Hepatocyte (in vitro differentiated cells): ENCODE measurements around the gene IPPK. TPM values are rescaled to one million over a fixed set of nuclear protein-coding genes. Genes with fewer than 3 reads are reported as not detected.

Source experiments
- DNase-seq: peaks from one replicate; pipeline ENCODE4 v3.0.0-alpha.2; 2016; ENCODE audit warnings: low spot score
- H2AFZ ChIP-seq: fragments of 200-600 bp; sonication (generic); 2 replicates; pipeline ENCODE4 v1.6.0; 2016; ENCODE audit warnings: antibody characterized with exemption, mild to moderate bottlenecking
- H3K27ac ChIP-seq: fragments of 200-600 bp; sonication (generic); 2 replicates; pipeline ENCODE4 v1.5.1; 2016; ENCODE audit warnings: mild to moderate bottlenecking
- H3K27me3 ChIP-seq: fragments of 200-600 bp; sonication (generic); 2 replicates; pipeline ENCODE4 v1.6.1; 2016
- H3K36me3 ChIP-seq: fragments of 200-600 bp; sonication (generic); replicated peaks from 2 replicates; pipeline ENCODE4 v1.5.1; 2016; ENCODE audit warnings: low read depth; ENCODE audit not compliant: insufficient read depth
- H3K4me1 ChIP-seq: fragments of 200-600 bp; sonication (generic); 2 replicates; pipeline ENCODE4 v1.5.1; 2016; ENCODE audit warnings: mild to moderate bottlenecking, moderate library complexity; ENCODE audit not compliant: insufficient read depth
- H3K4me2 ChIP-seq: fragments of 200-600 bp; sonication (generic); 2 replicates; pipeline ENCODE4 v1.6.0; 2016
- H3K4me3 ChIP-seq: fragments of 200-600 bp; sonication (generic); 2 replicates; pipeline ENCODE4 v1.5.1; 2016; ENCODE audit warnings: mild to moderate bottlenecking
- H3K79me2 ChIP-seq: fragments of 200-600 bp; sonication (generic); 2 replicates; pipeline ENCODE4 v1.6.0; 2017; ENCODE audit warnings: mild to moderate bottlenecking
- H3K9me2 ChIP-seq: fragments of 200-600 bp; sonication (generic); replicated peaks from 2 replicates; pipeline ENCODE4 v1.6.0; 2017; ENCODE audit warnings: mild to moderate bottlenecking; ENCODE audit not compliant: insufficient read depth
- H3K9me3 ChIP-seq: fragments of 200-600 bp; sonication (generic); 2 replicates; pipeline ENCODE4 v1.5.1; 2016; ENCODE audit warnings: low read depth, mild to moderate bottlenecking
- H4K20me1 ChIP-seq: fragments of 200-600 bp; sonication (generic); 2 replicates; pipeline ENCODE4 v1.6.0; 2016; ENCODE audit warnings: mild to moderate bottlenecking; ENCODE audit not compliant: insufficient read depth, poor library complexity, severe bottlenecking
- EZH2 ChIP-seq: fragments of 200-600 bp; sonication (generic); IDR thresholded peaks from 2 replicates; pipeline ENCODE4 v1.6.1; 2016; ENCODE audit warnings: antibody characterized with exemption, mild to moderate bottlenecking, borderline replicate concordance
- EZH2phosphoT487 ChIP-seq: fragments of 200-600 bp; sonication (generic); IDR thresholded peaks from one replicate; pipeline ENCODE4 v1.6.1; 2018; ENCODE audit warnings: antibody characterized with exemption, mild to moderate bottlenecking, low read depth, moderate library complexity; ENCODE audit not compliant: unreplicated experiment, severe bottlenecking
- WGBS: methylation state at CpG from one replicate; pipeline ENCODE4 v1.1.6; 2016; ENCODE audit warnings: low lambda C conversion rate; ENCODE audit errors: missing lambda C conversion rate; 5-methylcytosine and 5-hydroxymethylcytosine counted together
- polyA plus RNA-seq: library from polyadenylated mRNA; unstranded; fragments of >200 nt; fragmentation: Nextera tagmentation; extraction: Ambion mirVana; gene quantifications from 2 replicates; pipeline ENCODE4 v1.2.1, GENCODE V29; 2016
- total RNA-seq: library from RNA; depleted of rRNA; stranded (reverse); fragments of >200 nt; gene quantifications from 2 replicates; pipeline ENCODE4 v1.2.3, GENCODE V29; 2014
- TF ChIP-seq, protein P1 (sequence below): fragments of 200-600 bp; sonication (generic); IDR thresholded peaks from 2 replicates; pipeline ENCODE4 v1.5.1; 2016; ENCODE audit warnings: antibody characterized with exemption, mild to moderate bottlenecking; ENCODE audit not compliant: poor library complexity

The IPPK gene
- total and polyA plus RNA-seq, 2 experiments from 2014 or later: 8.5 to 15.6 TPM

DNA sequence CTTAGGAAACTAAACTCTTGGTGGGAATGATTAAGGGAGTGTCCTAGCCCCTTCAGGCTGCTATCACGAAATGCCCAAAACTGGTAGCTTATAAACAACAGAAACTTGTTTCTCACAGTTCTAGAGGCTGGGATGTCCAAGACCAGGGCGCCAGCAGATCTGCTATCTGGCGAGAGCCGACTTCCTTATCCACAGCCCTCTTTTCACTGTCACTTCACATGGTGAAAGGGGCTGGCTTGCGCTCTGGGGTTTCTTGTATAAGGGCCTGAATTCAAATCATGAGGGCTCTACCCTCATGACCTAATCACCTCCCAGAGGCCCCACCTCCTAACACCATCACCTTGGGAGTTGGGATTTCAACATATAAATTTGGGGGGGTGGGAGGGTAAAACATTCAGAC is 49.1 kb downstream of the IPPK start:
- Histone ChIP-seq H3K27ac (no peak overlapping the region), H2AFZ (no peak overlapping the region), H3K4me3 (no peak overlapping the region), H3K36me3 (no peaks in the 10 kb centered on the region), H3K9me2 (no peaks in the 10 kb centered on the region), H3K9me3 (no peaks in the 10 kb centered on the region), H4K20me1 (no peaks in the 10 kb centered on the region), H3K4me2 (no peak overlapping the region), H3K4me1 (peaks cover 4% of the 10 kb centered on the region), H3K27me3 (no peaks in the 10 kb centered on the region), H3K79me2 (no peaks in the 10 kb centered on the region)
- no peak for DNase-seq
- WGBS: 95% methylated on average over 5 of the region's 5 CpGs
- TF ChIP-seq EZH2phosphoT487 (no peak), EZH2 (no peak)
- TF ChIP-seq, protein P1, sequence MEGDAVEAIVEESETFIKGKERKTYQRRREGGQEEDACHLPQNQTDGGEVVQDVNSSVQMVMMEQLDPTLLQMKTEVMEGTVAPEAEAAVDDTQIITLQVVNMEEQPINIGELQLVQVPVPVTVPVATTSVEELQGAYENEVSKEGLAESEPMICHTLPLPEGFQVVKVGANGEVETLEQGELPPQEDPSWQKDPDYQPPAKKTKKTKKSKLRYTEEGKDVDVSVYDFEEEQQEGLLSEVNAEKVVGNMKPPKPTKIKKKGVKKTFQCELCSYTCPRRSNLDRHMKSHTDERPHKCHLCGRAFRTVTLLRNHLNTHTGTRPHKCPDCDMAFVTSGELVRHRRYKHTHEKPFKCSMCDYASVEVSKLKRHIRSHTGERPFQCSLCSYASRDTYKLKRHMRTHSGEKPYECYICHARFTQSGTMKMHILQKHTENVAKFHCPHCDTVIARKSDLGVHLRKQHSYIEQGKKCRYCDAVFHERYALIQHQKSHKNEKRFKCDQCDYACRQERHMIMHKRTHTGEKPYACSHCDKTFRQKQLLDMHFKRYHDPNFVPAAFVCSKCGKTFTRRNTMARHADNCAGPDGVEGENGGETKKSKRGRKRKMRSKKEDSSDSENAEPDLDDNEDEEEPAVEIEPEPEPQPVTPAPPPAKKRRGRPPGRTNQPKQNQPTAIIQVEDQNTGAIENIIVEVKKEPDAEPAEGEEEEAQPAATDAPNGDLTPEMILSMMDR: no peak

DNA sequence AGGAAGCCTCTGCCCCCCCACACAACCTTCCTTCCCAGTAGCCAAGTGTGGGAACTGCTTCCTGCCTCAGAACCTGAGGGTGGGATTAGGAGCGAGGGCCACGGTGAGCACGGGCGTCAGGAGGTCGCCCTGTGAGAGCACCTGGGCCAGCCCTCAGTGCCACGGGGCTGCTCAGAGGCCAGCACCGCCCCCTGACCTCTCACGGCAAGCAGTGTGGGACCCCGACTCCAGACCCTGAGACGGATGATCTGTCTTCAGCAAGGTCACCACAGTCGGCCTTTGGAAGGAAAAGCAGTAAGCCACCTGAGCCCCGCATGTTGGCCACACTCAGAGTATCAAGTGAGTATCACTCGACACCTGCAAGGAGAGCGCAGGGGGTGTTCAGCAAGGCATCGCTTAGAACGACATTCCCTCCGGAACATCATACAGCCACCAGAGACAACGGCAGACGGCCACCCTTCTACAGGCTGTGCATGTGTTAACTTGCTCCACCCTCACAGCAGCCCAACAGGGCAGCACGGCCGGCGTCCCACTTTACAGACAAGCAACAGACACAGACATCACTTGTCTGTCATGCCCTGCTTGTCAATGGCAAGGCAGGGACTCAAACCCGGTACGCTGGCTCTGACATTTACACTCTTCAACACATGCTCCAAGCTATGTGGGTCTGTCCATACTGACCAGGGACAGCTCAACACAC is 50.2 kb downstream of the IPPK start:
- no peaks in the 10 kb centered on the region for H4K20me1 ChIP-seq
- TF ChIP-seq EZH2phosphoT487 (no peak), EZH2 (no peak)
- TF ChIP-seq, protein P1: no peak
- no peak for DNase-seq
- H3K27ac ChIP-seq: no peak overlapping the region
- no peak overlapping the region for H2AFZ ChIP-seq
- no peaks in the 10 kb centered on the region for H3K9me2 ChIP-seq
- H3K36me3 ChIP-seq: no peaks in the 10 kb centered on the region
- H3K9me3 ChIP-seq: no peaks in the 10 kb centered on the region
- H3K4me1 ChIP-seq: peaks cover 7% of the 10 kb centered on the region
- no peaks in the 10 kb centered on the region for H3K79me2 ChIP-seq
- H3K4me3 ChIP-seq: no peak overlapping the region
- H3K27me3 ChIP-seq: no peaks in the 10 kb centered on the region
- WGBS: 96% methylated on average over 24 of the region's 24 CpGs
- no peak overlapping the region for H3K4me2 ChIP-seq

DNA sequence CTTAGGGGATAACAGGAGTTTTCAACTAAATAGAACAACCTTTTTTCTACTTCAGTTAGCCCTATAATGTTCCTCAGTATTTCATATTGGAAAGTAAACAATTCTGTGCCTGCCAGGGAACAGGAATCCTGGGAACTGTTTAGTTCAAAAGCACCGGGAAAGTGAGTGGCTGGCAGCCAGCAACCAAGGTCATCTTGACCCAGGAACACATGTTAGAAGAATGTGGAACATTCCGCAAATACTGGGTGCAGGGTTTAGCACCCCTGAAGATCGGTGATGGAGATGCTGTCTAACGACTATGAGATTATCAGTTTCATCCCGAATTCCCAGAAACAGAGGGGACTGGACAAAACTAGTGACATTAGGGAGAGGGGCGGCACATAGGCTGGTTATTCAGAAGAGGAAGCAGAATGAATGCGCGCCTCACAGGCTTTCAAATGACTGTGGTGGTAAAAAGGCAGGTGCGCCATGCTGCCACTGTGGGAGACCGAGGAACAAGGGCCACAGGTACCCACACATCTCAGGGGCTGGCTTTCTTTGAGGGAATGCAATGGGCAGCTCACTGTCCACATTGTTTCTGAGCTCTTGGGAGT is 51.2 kb downstream of the IPPK start:
- H2AFZ ChIP-seq: no peak overlapping the region
- H3K27ac ChIP-seq: peak overlapping the region; percentile 58
- no peak for DNase-seq
- WGBS: 85% methylated on average over 10 of the region's 10 CpGs
- H3K9me3 ChIP-seq: no peaks in the 10 kb centered on the region
- TF ChIP-seq, protein P1: no peak
- H3K4me3 ChIP-seq: no peak overlapping the region
- peaks cover 7% of the 10 kb centered on the region for H3K4me1 ChIP-seq
- no peaks in the 10 kb centered on the region for H3K36me3 ChIP-seq
- no peaks in the 10 kb centered on the region for H4K20me1 ChIP-seq
- H3K79me2 ChIP-seq: no peaks in the 10 kb centered on the region
- H3K4me2 ChIP-seq: no peak overlapping the region
- H3K9me2 ChIP-seq: no peaks in the 10 kb centered on the region
- H3K27me3 ChIP-seq: no peaks in the 10 kb centered on the region
